Suprapubic skin (tissue), 4 donors: ENCODE data around the gene BDNF.

ENCODE experiments used
- CTCF ChIP-seq, 2 donors: fragments of 200-600 bp in 1 of 2; fragments of 450-650 bp in 1 of 2; sonication (generic) in 1 of 2; IDR thresholded peaks; one replicate each; pipeline ENCODE4 v1.5.1; 2016 to 2019; ENCODE audit warnings: antibody characterized with exemption in 2 of 2, mild to moderate bottlenecking in 1 of 2, moderate library complexity in 1 of 2
- EP300 ChIP-seq: sonication (generic); formaldehyde crosslinking; IDR thresholded peaks from one replicate; pipeline ENCODE4 v1.6.1; 2017; ENCODE audit warnings: antibody characterized with exemption
- POLR2A ChIP-seq, 2 donors: fragments of 450-650 bp; IDR thresholded peaks; one replicate each; pipeline ENCODE4 v1.6.1; 2017; ENCODE audit warnings: antibody characterized with exemption in 2 of 2, mild to moderate bottlenecking in 2 of 2, moderate library complexity in 2 of 2
- POLR2AphosphoS5 ChIP-seq, 3 donors: sonication (generic); formaldehyde crosslinking; IDR thresholded peaks; one replicate each; pipeline ENCODE4 v1.6.1; 2017; ENCODE audit warnings: antibody characterized with exemption in 3 of 3

GRCh38 chr11:27688076-27688475 lies 12.2 kb downstream of the BDNF start:
- TF ChIP-seq POLR2AphosphoS5 (IDR thresholded peaks at IDR 0.05) (no peak), EP300 (no peak), CTCF (IDR thresholded peaks at IDR 0.05) (no peak), POLR2A (IDR thresholded peaks at IDR 0.05) (no peak)
